PFSK-1 (cell line): Measurements from ENCODE around the gene ESPN.

Experiments used
- FOXP2 ChIP-seq: optimal IDR thresholded peaks from 2 replicates; pipeline ENCODE3; 2011; ENCODE audit warnings: borderline replicate concordance, control low read depth, inconsistent platforms; ENCODE audit not compliant: insufficient read depth; ENCODE audit errors: extremely low read length, extremely low read depth
- POLR2AphosphoS5 ChIP-seq: IDR thresholded peaks from 2 replicates; pipeline ENCODE4 v1.6.1; 2012; ENCODE audit warnings: low read depth, mild to moderate bottlenecking, control low read depth, low read length, moderate library complexity
- REST ChIP-seq, 2 experiments: IDR thresholded peaks; 2 replicates each; pipeline versions ENCODE4 v1.6.1 to v1.8.0; 2011 to 2012; ENCODE audit warnings: low read depth in 2 of 2, low read length in 2 of 2, control low read depth in 1 of 2, inconsistent platforms in 1 of 2, mild to moderate bottlenecking in 1 of 2, moderate library complexity in 1 of 2; ENCODE audit not compliant: insufficient read depth in 1 of 2
- SIN3A ChIP-seq: IDR thresholded peaks from 2 replicates; pipeline ENCODE4 v1.6.1; 2012; ENCODE audit warnings: mild to moderate bottlenecking, low read length, moderate library complexity, borderline replicate concordance; ENCODE audit not compliant: insufficient read depth
- TAF1 ChIP-seq: IDR thresholded peaks from 2 replicates; pipeline ENCODE4 v1.6.1; 2012; ENCODE audit warnings: low read length, control low read depth, borderline replicate concordance; ENCODE audit not compliant: insufficient read depth

- TF ChIP-seq POLR2AphosphoS5: no peak
- no peak for TF ChIP-seq REST (IDR thresholded peaks at IDR 0.05; ENCODE audit: insufficient read depth in 1 of 2, low read depth in 2 of 2, low read length in 2 of 2)
- TF ChIP-seq TAF1: no peak
- TF ChIP-seq SIN3A: no peak
- TF ChIP-seq FOXP2: no peak
These were observed 49.6 kb downstream of the ESPN start for GRCh38 chr1:6473974-6474814.
